KBM-7 (cell line): Measurements from ENCODE around the gene SLC7A8.

ENCODE experiments used
- DNase-seq: peaks from one replicate; pipeline ENCODE4 v3.0.0-alpha.2; 2015
- in situ Hi-C: fragments of 300-500 bp; cut with MboI; formaldehyde crosslinking; loops from 2 replicates; pipeline ENCODE4 v1.14.3; 2020; ENCODE audit warnings: low sequenced_read_pairs, low pct_unique_long_range_greater_than_20kb, mixed read lengths

SLC7A8 gene

DNA sequence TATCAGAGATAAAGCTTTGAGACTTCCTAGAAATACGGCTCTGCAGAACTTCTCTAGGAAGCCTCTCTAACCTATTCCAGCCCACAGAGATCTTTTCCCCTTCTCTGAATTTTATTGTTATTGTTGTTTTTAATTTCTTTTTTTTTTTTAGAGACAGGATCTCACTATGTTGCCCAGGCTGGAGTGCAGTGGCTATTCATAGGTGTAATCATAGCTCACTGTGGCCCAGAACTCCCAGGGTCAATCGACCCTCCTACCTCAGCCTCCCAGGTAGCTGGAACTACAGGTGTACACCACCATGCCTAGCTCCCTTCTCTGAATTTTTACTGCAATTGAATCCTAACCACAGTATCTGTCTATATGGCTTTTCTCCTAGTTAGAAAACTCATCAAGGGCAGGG is 19.6 kb downstream of the SLC7A8 start:
- DNase-seq, result no peak
- in situ Hi-C loops, result no loop called here

DNA sequence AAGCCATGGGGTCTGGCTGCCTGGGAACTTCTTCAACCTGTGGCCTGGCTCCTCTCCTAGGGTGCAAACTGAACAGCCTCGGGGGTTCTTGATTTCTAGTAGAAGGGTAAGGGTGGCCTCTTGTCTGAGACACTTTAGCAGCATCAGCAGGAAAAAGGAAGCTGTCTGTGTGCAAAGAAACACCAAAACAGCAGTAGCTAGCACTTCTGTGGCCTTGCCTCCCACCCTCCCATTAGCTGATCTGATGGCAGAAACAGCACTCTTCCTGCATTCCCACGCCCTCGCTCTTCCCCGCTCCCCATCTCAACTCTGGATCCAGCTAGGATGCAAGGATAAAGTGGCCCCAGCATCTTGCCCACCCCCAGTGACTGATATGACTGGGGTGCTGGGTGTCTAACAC is 20.7 kb downstream of the SLC7A8 start:
- DNase-seq, result no peak
- in situ Hi-C loops, result no loop called here

DNA sequence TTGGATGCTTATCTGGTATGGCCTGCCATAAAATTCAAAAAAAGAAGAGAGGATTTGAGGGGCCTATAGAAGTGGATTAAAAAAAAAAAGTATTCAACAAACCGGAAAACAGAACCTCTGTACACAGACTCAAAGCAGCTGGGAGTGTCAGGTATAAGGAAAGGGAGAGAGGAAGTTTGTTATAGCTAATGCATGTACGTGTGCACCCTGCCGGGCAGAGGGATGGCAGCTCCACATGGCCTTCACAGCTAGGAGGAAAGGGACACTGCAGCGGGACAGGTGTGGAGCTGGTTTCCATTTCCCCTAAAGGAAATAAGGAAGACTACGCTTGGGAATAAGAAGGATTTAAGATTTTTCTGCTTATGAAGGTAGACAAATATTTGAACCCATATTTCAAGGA is 21.5 kb downstream of the SLC7A8 start:
- in situ Hi-C loops, result no loop called here
- no peak for DNase-seq

DNA sequence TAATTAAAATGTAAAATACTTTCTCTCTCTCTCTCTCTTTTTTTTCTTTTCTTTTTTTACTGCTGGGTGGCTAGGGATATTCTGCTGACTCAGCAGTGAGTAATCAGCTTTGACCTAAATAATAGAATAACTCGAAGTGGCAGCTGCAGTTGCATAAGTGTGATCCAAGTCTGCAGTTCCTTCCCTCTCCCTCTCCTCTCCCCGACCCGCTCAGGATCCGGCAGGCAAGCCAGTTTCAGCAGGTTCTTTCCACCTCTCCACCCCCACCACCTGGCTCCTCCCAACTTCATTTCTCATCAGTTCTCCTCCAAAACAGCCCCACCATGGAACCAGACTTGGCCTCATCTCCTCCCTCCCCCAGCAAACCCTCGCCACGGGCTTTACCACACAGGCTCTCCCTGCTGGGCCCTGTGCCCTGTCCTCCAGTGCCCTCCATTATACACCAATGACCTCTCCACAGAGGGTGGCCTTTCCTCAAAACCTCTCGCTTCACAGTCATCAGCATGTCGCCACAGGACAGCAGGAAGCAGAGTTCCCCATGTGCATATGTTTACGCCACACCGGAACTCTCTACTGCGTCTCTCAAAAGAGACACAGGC is 22.4 kb downstream of the SLC7A8 start:
- DNase-seq, result no peak

DNA sequence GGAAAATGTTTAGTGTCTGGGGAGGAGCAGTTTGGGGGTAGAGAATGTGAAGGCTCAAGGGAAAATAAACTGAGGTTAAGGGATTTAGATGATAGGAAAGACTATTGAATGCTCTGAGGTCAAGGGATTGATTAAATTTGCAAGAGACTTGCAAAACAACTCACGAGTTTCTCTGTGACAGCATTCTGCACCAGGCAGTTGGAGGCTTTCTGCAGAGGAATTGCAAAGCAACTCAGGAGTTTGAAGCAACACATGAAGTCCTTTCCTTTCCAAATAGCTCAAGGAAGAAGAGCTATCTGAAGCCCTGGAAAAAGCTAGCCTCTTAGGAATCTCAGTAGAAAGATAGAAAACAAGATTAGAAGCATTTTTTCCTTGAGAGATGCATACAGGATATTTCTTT is 23.9 kb downstream of the SLC7A8 start:
- DNase-seq, result no peak
- in situ Hi-C loops, result no loop called here

More for the DNA sequence above, 22.4 kb downstream of the SLC7A8 start:
- in situ Hi-C loops, result no loop called here

DNA sequence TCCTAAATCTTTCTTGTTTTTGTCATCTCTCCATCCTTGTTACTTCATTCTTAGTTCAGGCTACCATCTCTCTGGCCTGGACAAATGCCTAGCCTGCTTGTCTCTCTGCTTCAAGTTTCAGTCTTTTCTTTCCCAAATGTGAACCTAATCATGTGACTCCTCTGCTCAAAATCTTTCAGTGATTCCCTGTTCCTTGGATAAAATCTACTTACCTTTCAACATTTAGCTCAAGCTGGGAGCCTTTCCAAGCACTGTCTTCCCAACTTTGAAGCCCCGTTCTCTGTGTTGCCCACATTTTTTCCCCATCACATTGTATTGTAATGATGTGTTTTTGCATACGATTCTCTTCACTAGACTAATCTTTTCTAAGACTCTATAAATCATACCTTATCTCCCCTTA is 24.7 kb downstream of the SLC7A8 start:
- no peak for DNase-seq
- in situ Hi-C loops, result no loop called here

DNA sequence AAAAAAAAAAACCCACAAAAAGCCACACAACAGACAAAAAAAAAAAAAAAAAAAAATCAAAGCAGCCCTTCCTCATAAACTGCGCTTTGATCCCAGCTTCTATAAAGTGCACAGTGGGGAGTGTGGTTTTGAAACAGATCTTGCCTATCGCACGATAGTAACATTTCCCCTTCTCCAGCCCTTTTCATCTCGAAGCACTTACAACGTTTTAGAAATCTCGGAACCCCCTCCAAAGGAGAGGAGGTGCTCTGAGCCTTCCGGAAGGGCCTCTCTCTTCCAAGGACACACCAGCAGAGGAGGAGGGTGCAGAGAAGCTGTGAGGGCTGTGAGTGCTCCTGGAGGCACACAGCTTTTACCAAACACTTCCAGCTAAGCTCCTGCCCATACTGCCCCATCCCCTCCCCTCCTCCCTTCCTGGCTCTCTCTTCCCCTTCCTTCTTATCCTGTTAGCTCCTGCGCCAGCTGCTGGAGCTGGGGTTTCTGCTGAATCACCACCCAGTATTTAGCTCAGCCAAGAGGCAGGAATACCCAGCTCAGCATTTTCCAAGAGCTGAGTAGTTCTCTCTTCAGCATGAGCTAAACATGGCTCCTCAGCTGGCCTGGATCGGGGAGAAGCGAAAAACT is 28.4 kb downstream of the SLC7A8 start:
- peak; percentile 32 for DNase-seq
- in situ Hi-C loops, result no loop called here

DNA sequence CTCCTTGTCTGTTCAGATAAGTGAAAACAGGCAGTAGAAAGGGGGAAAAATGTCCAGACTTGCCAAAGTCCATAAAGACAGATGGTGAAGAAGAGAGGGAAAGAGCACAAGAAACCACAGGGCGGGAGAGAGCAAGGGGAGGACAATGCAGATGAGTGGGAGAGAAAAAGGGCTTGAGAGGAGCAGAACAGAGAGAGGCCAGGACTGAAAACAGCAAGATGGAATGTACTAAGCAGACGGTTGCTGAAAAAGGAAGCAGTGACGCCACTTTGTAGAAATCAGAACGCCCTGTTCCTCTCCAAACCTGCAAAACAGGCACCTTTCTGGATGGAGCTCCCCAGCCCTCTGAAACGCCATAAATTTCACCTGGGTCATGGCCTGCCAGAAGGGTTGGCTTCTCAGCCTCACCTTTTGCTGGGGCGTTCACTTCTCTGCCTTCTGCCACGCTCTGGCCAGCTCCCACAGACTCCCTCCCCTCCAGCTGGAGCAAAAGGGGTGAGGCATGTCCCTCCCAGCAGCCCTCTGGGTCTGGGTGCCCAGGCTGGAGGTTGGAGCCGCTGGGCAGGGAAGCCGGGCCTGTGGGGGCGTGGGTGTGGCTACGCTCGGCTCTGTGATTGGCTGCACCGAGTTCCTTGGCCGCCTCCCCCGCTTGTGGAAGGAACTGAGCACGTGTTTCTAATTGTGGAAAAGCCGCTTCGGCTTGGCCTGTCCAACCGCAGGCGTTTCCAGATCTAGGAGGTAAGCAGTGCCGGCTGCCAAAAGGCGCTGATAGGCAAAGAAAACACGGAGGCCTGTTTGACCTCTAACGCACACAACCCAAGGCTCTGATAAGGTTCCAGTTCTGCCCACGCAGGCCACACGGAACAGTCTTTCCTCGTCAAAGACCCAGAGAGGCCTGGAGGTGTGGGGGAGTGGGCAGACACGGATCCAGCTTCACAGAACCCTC is 29.3 kb downstream of the SLC7A8 start:
- peak; percentile 45 for DNase-seq
- in situ Hi-C loops, result no loop called here

DNA sequence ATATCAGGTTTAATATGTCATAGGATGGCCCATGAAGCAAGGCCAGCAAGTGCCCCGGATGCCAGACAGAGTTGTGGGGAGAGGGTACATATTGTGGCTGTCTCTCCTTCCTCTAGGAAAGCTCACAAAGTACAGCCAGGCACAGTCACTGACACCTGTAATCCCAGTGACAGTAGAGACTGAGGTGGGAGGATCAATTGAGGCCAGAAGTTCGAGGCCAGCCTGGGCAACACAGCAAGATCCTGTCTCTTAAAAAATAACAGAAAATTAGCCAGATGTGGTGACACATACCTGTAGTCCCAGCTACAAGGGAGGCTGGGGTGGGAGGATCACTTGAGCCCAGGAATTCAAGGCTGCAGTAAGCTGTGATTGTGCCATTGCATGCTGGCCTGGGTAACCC is 32.1 kb downstream of the SLC7A8 start:
- in situ Hi-C loops, result no loop called here
- no peak for DNase-seq

DNA sequence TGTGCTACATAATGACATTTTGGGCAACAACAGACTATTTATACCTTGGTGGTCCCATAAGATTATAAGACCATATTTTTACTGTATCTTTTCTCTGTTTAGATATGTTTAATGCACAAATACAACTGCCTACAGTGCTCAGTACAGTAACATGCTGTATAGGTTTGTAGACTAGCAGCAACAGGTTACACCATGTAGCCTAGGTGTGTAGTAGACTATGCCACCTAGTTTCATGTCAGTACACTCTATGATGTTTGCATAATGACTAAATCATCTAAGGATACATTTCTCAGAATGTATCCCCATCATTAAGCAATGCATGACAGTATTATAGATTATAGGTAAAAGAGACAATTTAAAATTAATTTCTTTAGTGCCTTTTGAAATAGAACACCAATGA is 33.7 kb downstream of the SLC7A8 start:
- DNase-seq, result no peak
- in situ Hi-C loops, result no loop called here

DNA sequence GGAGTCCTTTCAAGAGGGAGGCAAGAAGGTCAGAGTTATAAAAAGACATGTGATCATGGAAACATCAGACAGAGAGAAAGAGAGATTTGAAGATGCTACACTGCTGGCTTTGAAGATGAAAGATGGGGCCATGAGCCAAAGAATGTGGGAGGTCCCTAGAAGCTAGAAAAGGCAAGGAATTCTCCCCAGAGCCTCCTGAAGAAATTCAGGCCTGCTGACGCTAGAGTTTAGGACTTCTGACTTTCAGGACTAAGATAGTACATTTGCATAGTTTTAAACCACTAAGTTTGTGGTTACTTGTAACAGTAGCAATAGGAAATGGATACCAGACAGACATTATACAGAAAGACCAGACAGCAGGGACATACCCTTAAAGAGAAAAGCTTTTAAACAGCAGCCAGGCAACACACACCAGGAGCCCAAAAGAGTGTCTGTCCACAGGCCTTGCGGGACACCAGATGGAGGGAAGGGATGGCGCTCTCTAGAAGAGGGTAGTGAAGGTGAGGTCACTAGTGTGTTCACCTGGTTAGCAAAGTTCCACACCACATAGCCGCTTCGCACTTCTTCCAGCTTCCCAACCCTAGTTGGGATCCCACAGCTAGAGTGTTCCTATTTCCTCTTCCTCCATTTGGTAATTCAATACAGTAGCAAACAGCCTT is 34.7 kb downstream of the SLC7A8 start:
- in situ Hi-C loops, result no loop called here
- no peak for DNase-seq

DNA sequence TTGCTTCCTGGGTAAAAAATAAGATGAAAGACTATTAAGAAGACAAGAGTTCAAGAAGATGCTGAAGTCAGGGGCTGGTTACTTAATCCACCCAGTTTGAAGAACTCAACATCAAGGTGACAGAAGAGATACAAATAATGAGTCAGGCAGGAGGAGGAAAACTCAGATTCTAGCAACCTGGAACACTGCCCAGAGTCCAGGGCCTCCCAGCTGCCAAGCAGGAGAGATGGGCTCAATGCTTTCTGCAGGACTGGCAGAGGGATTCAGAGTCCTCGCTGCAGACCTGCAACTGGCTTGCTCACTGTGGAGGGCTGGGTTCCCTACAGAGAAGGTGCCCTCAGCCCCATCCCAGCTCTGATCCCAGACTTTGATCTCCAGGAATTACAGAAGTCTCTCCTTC is 35.8 kb downstream of the SLC7A8 start:
- in situ Hi-C loops, result no loop called here
- no peak for DNase-seq

DNA sequence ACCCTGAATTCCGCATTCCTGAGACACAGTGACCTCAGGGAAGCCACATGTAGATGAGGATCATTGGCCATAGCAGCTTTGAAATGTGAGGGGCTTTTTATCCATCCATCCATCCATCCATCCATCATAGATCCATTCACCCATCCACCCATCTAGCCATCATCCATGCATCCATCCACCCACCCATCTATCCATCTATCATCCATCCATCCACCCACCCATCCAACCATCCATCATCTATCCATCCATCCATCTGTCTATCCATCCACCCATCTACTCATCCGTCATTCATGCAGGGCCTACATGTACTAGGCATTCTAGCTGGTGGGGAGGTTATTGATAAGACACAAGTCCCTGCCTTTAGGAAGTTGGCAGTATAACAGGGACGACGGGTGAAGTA is 36.5 kb downstream of the SLC7A8 start:
- in situ Hi-C loops, result no loop called here
- no peak for DNase-seq

DNA sequence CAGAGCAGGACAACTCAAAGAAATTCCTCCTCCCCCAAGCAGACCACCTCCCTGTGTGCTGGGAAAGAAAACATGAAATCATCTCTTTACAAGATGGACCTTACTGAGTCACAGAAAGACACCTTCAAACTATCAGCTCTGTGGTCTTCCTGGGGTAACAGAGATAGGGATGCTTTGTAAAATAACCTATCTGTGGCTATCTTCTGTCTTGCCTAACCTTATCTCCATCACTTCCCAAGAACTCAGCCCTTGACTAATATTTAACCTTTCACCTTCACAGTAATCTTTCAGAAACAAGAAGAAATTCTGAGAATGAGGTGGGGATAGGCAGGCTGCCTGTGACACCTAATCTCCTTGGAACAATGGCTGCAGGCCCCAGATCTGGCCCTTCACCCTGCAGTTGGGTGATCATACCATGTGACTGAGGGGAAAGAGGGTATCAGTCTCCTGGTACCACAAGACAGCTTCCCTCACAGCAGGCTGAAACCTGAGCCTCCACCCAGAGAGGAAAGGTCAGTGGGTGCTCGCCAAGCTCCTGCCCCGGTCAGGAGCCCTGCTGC is 37.0 kb downstream of the SLC7A8 start:
- no peak for DNase-seq
- in situ Hi-C loops, result no loop called here

DNA sequence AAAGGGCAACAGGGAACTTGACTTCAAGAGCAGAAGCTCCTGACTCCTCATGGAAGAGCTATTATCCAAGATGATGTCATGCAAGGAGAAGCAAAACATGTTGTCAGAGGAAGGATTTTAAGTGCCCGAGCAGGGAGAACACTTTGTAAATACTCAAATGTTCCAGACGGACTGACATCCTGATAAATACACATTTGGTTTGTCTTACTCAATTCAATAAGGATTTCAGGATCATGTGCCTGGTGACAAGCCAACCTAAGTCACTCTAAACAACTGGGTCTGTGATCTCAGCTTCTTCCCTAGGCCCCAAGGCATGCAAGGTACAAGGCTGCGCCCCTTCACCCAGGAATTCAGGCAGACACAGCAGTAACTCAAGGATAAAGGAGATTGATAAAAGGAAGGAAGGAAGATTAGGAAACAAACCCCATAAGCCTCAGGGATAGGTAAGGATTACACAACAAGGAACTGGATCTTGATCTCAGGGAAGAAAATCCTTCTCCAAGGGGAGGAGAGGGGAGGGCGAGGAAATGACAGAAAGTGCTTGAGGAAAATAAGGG is 37.6 kb downstream of the SLC7A8 start:
- DNase-seq, result no peak
- in situ Hi-C loops, result no loop called here

DNA sequence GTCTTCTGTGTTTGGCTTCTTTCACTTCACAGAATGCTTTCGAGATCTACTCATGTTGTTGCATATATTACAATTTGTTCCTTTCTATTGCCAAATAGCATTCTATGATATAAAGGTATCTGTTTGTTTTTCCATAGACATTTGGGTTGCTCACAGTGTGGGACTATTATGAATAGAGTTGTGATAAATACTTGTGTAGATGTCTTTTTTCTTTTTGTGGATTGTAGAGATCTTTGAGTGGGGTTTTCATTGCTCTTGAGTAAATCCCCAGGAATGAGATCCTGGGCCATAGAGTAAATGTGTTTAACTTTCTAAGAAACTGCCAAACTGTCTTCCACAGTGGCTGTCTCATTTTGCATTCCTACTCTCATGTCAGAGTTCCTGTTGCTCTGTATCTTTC is 39.5 kb downstream of the SLC7A8 start:
- in situ Hi-C loops, result no loop called here
- DNase-seq, result no peak

DNA sequence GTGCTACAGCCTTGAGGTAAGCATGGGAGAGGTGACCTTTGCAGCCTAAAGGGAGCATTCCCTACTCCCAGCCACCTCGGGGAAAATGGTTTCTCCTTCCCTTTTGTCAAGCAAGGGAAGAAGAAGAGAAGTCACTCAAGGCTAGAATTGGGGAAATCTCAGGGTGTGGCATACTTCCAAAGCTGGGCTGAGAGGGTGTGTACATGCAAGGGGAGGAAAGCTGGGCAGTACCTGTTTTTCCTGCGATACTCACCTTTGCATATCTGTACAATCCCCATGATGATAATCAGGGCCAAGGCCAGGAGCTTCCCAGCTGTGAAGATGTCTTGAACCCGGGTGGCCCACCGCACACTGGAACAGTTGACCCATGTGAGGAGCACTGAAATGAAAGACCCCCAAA is 40.6 kb downstream of the SLC7A8 start:
- DNase-seq, result no peak
- in situ Hi-C loops, result no loop called here

DNA sequence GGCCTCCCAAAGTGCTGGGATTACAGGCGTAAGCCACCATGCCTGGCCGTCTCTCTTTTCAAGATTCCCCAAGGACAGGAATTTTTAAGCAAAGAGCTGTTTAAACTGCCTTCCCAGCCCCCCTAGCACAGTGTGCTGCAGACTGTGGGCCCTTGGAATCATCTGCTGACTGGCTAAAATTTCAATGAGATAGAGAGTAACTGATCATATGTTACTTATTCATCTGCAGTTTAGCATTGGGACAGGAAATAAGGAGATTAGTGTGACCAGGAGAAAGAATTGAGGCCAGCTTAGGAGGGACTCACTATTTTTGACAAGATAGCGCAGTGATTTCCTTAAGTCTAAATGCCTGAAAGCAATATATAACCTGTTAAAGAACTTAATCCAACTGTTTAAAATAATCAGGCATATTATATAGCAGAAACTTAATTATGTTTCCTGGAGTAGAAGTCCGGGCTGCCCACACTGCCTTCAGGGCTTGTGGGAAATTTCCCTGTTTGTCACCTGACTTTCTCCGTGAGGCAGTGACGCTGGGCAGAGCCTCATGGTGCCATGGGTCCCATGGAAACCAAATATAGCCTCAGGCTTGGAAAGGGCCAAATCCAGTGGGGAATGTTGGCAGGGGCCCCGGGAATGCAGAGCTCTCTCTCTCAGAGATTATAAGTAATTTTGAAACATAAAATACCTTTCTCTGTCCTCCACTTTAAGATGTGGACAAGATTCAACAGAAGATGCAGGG is 41.6 kb downstream of the SLC7A8 start:
- no peak for DNase-seq
- in situ Hi-C loops, result no loop called here

DNA sequence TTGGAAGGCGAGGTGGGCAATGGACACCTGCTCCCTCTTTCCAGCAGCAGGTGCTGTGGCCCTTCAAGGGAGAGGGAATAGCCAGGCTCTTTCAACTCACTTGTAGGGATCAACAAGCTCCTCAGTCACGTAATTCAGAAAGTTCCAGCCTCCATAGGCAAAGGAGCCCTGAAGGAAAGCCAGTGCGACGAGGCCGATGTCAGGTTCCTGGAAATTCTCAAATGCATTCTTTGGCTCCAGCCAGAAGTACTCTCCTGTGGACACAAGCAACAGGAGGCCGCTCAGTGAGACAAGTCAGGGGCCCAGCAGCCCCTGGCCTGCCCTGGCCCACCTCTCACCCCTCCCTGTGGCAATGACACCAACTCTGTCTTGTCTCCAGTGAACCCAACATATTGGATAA is 43.1 kb downstream of the SLC7A8 start:
- in situ Hi-C loops, result no loop called here
- DNase-seq, result no peak
